PC-9 (cell line): Measurements from ENCODE around the gene DCTN2.

Experiments used
- CTCF ChIP-seq: fragments of 200-600 bp; sonication (generic); conservative IDR thresholded peaks from 2 replicates; pipeline ENCODE4 v1.6.1; 2017; ENCODE audit warnings: mixed run types, antibody characterized with exemption, mild to moderate bottlenecking, moderate library complexity
- EZH2 ChIP-seq: fragments of 200-600 bp; sonication (generic); IDR thresholded peaks from 2 replicates; pipeline ENCODE4 v1.8.0; 2017; ENCODE audit warnings: antibody characterized with exemption, low read depth

DNA sequence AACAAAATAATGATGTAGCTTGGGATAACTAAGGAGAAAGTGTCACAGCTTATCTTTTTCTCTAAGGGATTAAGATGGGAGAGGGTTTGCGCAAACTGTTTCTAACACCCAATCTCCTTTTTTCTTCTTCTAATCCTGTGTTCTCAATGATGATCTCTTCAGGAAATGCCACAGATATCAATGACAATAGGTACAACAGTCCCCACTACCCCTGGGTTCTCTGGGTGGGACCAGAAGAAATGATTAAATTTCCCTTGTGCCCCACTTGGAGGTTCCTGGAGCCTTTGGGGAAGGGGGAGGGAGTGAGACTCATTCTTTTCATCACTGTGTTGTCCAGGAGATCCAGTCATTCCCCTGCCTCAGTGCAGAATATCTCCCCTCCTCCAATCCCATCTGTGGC is 35.4 kb upstream of the DCTN2 start:
- TF ChIP-seq CTCF (no peak), EZH2 (no peak)
